HG02840 (cell line): ENCODE measurements around the gene LRRC73.
A peak's percentile ranks its signal among the peaks of the same experiment; 100 is the strongest.
"Not testable (repeated sequence)": the region's sequence is repeated elsewhere in the genome, so short reads cannot be mapped to it uniquely, and the experiment has no call there.

Experiments
- ATAC-seq: cut with Tn5 transposase; IDR thresholded peaks from one replicate; pipeline ENCODE4 v1.9.1; 2021; ENCODE audit warnings: mild to moderate bottlenecking, moderate library complexity, moderate number of reproducible peaks; ENCODE audit not compliant: unreplicated experiment, low FRiP score

The LRRC73 gene, protein sequence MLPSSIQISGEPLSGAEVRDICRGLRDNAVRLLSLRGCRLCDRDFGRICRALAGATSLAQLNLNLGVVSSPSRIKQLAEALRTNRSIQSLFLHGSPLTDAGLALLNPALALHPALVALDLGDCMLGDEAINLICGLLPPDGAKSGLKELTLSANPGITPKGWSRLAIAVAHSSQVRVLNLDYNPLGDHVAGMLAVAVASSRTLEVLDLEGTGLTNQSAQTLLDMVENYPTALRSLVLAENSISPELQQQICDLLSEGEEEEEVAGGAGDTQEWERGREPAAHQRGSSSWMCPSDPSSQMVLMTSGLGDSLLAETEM

GRCh38 chr6:43509984-43510826 is at the start of gene LRRC73:
Gene LRRC73, minus strand, starts transcription at chr6:43510346. Its CDS starts 561 bp downstream, at chr6:43509785.
- ATAC-seq: peak; percentile 55

- no peak for ATAC-seq
These were observed 49.2 kb upstream of the LRRC73 start for GRCh38 chr6:43559328-43559727.

DNA sequence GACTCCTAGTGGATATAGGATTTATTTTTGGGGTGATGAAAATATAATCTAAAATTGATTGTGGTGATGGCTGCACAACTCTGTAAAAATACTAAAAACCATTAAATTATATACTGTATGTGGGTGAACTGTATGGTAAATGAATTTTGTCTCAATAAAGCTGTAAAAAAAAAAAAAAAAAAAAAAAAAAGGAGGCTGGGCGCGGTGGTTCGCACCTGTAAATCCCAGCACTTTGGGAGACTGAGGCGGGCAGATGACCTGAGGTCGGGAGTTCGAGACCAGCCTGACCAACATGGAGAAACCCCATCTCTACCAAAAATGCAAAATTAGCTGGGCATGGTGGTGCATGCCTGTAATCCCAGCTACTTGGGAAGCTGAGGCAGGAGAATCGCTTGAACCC is 47.5 kb upstream of the LRRC73 start:
- ATAC-seq: not testable (repeated sequence)

- no peak for ATAC-seq
These were observed 37.1 kb upstream of the LRRC73 start for GRCh38 chr6:43547222-43547621.

DNA sequence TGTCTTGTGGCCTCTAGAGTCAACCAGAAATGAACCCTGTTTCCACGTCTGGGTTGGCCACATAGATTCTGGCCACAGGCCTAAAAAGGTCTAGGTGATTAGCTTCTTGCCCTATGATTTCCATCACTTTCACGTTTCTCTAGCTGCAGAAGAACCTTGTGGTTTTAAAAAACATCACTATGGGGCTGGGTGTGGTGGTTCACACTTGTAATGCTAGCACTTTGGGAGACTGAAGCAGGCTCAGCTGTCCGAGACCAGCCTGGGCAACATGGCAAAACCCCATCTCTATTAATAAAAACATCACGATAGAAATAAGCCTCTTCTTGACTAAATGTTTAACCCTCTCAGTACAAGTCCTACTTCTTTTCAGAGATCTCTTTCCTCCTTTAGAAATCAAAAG is 34.3 kb upstream of the LRRC73 start:
- no peak for ATAC-seq

DNA sequence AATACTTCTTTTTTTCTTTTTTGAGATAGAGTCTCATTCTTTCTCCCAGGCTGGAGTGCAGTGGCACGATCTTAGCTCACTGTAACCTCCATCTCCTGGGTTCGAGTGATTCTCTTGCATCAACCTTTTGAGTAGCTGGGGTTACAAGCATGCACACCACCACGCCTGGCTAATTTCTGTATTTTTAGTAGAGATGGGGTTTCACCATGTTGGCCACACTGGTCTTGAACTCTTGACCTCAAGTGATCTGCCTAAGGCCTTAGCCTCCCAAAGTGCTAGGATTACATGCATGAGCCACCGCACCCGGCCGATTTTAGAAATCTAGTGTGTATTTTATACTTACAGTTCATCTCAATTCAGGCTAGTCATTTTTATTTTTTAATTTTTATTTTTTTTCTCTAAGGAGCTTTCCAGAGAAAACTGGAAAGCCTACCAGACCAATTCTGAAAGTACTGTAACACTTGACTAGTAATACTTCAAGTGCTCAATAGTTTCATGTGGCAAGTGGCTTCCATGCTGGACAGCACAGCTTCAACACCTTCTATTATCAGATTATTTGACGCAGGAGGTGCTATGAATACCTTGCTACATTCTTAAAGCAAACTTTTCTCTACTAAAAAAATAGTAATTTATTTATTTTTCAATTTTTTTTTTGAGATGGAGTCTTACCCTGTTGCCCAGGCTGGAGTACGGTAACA is 31.8 kb upstream of the LRRC73 start:
- no peak for ATAC-seq

DNA sequence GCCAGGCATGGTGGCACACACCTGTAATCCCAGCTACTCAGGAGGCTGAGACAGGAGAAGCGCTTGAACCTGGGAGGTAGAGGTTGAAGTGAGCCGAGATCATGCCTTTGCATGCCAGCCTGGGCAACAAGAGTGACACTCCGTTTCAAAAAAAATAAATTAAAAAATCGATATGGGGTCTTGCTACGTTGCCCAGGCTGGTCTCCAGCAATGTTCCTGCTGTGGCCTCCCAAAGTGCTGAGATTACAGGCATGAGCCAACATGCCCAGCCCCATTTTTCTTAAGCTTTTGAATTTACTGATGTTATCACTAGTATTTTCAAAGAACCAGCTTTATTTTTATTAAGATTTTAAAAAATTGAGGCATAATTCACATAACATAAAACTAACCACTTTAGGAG is 30.4 kb upstream of the LRRC73 start:
- no peak for ATAC-seq

GRCh38 chr6:43539409-43539808 is 29.3 kb upstream of the LRRC73 start:
- not testable (repeated sequence) for ATAC-seq

GRCh38 chr6:43538986-43539385 is 28.8 kb upstream of the LRRC73 start:
- ATAC-seq: not testable (repeated sequence)

DNA sequence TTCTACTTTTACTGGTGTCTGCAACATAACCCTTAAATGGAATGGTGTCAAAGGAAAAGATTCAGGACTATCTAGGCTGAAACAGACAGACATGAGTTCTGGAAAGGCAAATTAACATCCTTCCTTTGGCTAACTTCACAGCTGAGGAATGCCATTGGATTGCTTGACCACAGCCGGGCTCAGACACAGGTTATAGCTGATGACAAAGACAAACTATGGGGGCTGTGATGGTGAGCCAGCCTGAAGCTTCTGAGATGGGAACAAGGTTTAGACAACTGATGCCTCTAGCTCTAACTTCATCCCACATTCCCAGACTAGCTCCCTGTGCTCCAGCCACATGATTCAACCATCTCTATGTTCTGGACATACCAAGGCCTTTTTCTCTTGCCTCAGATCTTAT is 22.1 kb upstream of the LRRC73 start:
- ATAC-seq: no peak

DNA sequence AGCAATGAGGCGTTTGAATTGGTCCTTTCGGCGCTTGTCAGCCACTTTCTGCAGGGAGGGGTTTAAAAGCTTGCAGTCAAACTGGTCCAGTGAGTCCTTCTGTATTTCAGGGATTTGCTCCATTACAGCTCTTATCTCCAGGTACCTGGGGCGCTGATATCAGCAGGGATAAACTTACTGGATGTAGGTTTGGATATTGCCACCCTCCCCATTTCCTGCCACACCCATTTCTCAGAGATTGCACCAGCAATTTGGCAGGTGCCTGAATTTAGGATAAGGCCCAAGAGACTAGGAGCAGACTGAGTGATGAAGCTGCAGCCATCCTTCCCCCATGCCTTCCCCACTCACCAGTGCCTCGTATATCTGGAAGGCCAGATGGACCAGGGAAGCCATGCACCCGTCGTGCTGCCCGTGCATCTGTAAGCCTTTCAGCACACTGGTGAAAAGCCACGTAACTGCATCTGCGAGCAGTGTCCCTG is 14.4 kb upstream of the LRRC73 start:
- ATAC-seq: no peak

DNA sequence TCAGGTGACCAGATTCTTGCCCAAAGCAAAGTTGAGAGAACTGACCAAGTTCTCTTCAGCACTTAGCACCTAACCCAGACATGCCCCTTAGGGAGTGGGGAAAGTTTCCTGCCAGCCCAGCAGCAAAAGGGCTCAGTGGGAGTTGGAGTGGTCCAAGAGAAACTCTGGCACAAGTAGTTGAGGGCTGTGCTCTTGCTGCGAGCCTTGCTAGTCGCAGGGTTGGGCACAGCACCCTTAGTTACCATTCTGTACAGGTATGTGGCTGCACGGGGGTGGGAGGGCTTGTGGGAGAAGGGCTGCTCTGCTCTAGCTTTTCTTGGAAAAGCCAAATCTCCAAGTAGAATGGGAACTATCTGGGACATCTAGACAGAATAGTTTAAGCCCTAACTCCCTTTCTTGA is 13.1 kb upstream of the LRRC73 start:
- no peak for ATAC-seq

DNA sequence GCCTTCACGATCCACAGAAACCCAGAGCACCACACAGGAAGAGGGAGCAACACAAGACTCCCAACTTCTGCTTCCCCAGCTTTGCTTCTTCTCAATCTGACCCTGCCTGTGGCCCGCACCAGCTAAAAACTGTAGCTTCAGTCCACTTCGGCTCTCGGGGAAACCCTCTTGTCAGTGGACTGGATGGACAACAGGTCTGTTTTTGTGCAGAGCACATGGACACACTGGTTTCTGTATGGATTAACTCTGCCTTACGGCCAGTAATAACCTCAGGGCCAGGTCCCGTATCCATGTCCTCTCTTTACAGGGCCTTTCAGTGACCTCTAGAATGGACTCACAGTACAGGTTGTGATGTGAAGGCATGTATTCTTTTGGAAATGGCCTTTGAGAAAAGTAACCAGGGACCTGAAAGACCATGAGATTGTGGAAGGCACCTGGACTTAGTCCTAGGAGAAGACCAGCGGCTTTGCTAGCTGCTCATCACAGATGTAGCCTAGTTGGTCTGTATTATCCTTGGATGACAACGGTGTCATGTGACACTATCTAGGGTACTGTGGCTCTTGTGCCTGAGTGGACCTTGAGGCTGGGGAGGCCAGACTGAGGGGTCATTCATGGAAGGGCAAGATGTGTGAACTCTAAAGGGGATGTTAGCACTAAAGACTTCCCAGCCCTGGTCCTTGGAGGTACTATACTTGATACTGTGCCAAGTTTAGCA is 12.6 kb upstream of the LRRC73 start:
- ATAC-seq: no peak

DNA sequence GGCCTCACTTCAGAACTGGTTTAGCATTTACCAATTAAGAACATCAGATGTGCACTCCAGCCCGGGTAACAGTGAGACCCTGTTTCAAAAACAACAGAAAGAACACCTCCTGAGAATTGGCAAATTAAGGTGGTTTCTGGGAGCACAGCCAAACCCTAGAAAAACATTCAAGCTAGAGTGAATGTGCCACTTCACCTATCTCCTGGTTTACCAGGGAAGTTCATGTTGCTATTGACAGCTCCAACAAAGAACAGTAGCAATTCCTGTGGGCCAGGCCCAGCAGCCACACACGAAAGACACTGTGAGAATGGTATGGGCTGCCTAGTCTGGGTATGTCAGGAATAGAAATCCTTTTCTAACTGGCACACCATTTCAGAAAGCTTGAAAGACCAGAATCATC is 11.7 kb upstream of the LRRC73 start:
- ATAC-seq: no peak

DNA sequence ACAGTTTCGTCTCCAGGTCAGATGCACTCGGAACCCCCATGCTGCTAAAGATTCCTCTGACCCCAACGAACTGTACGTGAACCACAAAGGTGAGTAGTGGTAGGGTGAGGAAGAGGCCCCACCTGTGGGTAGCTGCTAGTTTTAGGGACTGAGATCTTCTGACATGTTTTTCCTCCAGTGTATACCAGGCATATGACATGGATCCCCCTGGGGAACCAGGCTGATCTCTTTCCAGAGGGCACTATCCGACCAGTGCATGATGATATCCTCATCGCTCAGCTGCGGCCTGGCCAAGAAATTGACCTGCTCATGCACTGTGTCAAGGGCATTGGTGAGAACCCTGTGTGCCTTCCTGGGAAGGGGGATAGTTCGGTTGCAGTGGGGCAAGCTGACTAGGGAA is 10.0 kb upstream of the LRRC73 start:
- no peak for ATAC-seq

DNA sequence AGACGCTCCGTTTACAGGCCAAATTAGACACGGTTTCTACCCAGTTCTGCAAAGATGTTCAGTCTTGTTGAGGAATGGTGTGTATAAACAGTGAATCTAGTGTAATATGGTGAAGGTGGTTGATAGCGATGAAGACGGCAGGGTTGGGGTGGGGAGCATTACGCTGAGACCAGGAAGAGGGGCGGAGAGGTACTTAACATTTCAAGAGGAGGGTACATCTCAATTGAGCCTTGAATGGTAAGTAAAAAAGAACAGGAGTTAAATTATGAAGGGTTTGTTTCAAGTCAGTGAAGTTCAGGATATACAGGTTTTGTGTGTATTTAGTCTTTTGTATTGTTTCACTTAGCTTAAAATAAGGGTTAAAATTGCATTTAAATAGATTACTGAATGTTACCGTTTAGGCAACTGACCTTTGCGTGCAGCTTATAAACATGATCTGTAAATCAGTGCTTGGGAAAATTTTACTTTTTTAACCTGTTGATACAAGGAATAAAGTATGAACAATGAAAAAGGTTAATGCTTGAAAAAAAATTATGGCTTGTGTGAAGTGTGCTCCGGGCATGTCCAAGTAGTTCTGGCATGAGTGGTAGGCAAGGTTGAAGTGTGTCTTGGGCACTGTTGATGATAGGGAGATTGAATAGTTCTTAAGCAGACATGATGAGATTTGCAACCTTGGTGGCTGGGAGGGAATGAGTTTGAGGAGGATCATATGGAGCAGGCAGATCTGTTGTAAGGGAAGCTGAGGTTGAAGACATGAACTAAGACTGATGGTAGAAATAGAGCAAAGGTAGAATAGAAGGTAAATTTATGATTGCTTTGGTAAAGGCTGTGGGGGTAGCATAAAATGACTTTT is 7.6 kb upstream of the LRRC73 start:
- no peak for ATAC-seq

DNA sequence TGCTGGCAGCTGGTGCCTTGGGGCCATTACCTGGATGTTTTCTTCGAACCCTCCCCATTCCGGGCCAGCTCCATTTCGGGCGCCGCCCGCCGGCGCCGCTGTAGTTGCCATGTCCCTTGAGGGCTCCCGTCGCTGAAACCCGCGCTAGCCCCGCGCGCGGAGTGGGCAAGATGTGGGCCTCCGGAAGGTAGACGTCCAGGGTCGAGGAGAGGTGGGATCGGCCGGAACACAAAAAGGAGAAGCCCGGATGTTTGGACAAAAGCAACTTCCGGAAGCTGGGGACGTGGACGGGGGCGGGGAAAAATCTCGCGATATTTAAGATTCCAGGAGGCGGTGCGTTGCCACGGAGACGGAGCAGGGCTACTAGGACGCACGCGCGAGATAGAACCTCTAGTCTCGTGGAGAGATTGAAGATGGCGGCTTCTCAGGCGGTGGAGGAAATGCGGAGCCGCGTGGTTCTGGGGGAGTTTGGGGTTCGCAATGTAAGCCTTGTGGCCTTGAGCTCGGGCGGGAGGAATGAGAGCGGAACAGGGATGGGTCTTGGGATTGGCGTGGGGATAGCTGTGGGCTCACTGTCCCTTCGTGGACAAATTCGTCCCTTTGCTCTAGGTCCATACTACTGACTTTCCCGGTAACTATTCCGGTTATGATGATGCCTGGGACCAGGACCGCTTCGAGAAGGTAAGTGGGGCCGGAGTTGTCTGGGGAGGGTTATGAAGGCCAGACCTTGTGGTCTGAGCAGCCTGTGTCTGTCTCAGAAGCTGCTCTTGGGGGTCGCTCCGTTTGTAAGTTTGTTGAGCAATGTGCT is 6.8 kb upstream of the LRRC73 start, which contains the start of the genes POLR1C and YIPF3:
Gene POLR1C, plus strand, starts transcription at position 393 of the 808 bp plus-strand sequence. Its CDS starts 21 bp downstream, at position 414.
Gene YIPF3, minus strand, starts transcription at position 230 of the 808 bp plus-strand sequence. Its CDS starts 119 bp downstream, at position 111.
- peak; percentile 87 for ATAC-seq

DNA sequence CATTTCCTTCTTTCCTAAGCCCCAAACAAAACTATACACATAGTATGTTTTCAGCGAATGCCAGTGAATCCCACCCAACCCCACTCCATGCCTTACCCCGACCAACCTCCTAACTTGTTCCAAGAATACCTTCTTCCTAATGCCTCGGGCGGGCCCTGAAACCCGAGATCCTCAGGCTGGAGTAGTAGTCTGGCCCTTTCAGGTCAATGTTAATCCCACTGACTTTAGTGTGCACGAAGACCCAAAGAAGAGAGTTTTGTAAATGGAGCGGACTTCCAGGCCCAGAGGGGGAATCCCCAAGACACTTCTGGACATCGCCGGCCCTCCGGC is 6.2 kb upstream of the LRRC73 start:
- no peak for ATAC-seq

DNA sequence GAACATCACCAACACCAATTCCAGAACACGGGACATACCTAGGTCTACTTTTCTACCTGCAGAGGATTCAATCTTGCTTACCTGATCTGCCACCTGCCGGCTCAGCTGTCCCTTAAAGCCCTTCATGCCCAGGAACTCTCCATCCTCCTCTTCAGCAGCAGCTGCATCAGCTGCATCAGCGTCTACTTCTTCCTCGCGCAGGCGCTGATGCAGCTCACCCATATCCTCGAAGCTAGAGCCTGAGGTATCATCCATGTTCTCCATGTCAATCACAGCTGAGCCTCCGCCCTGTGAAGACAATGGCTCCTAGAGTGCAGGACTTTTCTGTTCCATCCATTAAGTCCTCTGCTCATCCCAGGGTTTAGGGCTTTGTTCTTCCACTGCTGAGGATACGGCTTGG is 5.7 kb upstream of the LRRC73 start:
- no peak for ATAC-seq
